ENCODE data around the gene STK10. TPM values are rescaled to one million over a fixed set of nuclear protein-coding genes. Genes with fewer than 3 reads are reported as not detected.

STK10 gene
- polyA plus RNA-seq, 3 donors = 21.5 to 180 (median 47.4) TPM

- Histone ChIP-seq H4K20me1 (ENCODE audit: insufficient read depth, low read length) (peaks cover 98% of the 10 kb centered on the region), H3K27me3 (ENCODE audit: control insufficient read depth in 2 of 2, insufficient read depth in 2 of 2, low read length in 2 of 2) (no peaks in the 10 kb centered on the region), H3K79me2 (ENCODE audit: insufficient read depth, low read length) (peaks cover 45% of the 10 kb centered on the region), H3K4me1 (ENCODE audit: control insufficient read depth in 1 of 2, insufficient read depth in 2 of 2, low read length in 2 of 2) (no peaks in the 10 kb centered on the region), H3K9ac (ENCODE audit: insufficient read depth, low read length, poor library complexity, severe bottlenecking) (no peak overlapping the region), H3K27ac (ENCODE audit: low read depth in 1 of 2, low read length in 2 of 2) (no peak overlapping the region), H3K4me3 (replicated peaks in 1 of 3; ENCODE audit: low read depth in 2 of 3, low read length in 3 of 3) (no peak overlapping the region), H3K36me3 (replicated peaks in 1 of 2; ENCODE audit: control insufficient read depth in 1 of 2, insufficient read depth in 2 of 2, low read length in 2 of 2) (peaks cover 90 to 99% of the 10 kb centered on the region in 2 donors), H3K4me2 (replicated peaks; ENCODE audit: extremely low read depth, low read length, poor library complexity, severe bottlenecking) (no peak overlapping the region), H2AFZ (ENCODE audit: insufficient read depth, low read depth, low read length, poor library complexity, severe bottlenecking) (no peak overlapping the region), H3K9me3 (replicated peaks in 1 of 2; ENCODE audit: control insufficient read depth in 1 of 2, insufficient read depth in 1 of 2, low read length in 2 of 2) (no peaks in the 10 kb centered on the region)
- peak overlapping the region in 2 of 7 donors; percentile 52 to 73 for H3K27ac Mint-ChIP-seq
- H3K36me3 Mint-ChIP-seq = peaks cover 86 to 96% of the 10 kb centered on the region in 2 donors
- TF ChIP-seq, protein P1, sequence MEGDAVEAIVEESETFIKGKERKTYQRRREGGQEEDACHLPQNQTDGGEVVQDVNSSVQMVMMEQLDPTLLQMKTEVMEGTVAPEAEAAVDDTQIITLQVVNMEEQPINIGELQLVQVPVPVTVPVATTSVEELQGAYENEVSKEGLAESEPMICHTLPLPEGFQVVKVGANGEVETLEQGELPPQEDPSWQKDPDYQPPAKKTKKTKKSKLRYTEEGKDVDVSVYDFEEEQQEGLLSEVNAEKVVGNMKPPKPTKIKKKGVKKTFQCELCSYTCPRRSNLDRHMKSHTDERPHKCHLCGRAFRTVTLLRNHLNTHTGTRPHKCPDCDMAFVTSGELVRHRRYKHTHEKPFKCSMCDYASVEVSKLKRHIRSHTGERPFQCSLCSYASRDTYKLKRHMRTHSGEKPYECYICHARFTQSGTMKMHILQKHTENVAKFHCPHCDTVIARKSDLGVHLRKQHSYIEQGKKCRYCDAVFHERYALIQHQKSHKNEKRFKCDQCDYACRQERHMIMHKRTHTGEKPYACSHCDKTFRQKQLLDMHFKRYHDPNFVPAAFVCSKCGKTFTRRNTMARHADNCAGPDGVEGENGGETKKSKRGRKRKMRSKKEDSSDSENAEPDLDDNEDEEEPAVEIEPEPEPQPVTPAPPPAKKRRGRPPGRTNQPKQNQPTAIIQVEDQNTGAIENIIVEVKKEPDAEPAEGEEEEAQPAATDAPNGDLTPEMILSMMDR (IDR thresholded peaks at IDR 0.05) = no peak
- no peak for DNase-seq
- peaks cover 0 to 2% (median 0%) of the 10 kb centered on the region in 7 donors for H3K9me3 Mint-ChIP-seq
- WGBS (ENCODE audit: insufficient coverage) = 92% methylated on average over 14 of the region's 14 CpGs
- no peaks in the 10 kb centered on the region for H3K27me3 Mint-ChIP-seq (ENCODE audit: low read depth in 3 of 3)
- intact Hi-C loops (cut with micrococcal nuclease) = loop anchor here in 1 of 2 donors (5.0 kb wide), 1 partner anchor 35 kb away; no protein-coding TSS in a partner anchor
- no peaks in the 10 kb centered on the region for H3K4me1 Mint-ChIP-seq
- H3K4me3 Mint-ChIP-seq = no peak overlapping the region
These were observed 90.7 kb downstream of the STK10 start for GRCh38 chr5:172097356-172097755.

GRCh38 chr5:172096207-172096940 lies 91.7 kb downstream of the STK10 start:
- intact Hi-C loops (cut with micrococcal nuclease) = loop anchor here in 1 of 2 donors (5.0 kb wide), 1 partner anchor 34 kb away; no protein-coding TSS in a partner anchor
- DNase-seq = no peak
- H3K27ac ChIP-seq (ENCODE audit: low read depth in 1 of 2, low read length in 2 of 2) = no peak overlapping the region
- 96% methylated on average over 17 of the region's 21 CpGs for WGBS (ENCODE audit: insufficient coverage)
- TF ChIP-seq, protein P1 (IDR thresholded peaks at IDR 0.05) = no peak
- Mint-ChIP-seq H3K27me3 (ENCODE audit: low read depth in 3 of 3) (no peaks in the 10 kb centered on the region), H3K4me3 (no peak overlapping the region), H3K4me1 (no peaks in the 10 kb centered on the region), H3K27ac (peak overlapping the region in 3 of 7 donors; percentile 20 to 60 (median 27)), H3K9me3 (peaks cover 0 to 2% (median 0%) of the 10 kb centered on the region in 7 donors), H3K36me3 (peaks cover 82 to 96% of the 10 kb centered on the region in 2 donors)
- peaks cover 42% of the 10 kb centered on the region for H3K79me2 ChIP-seq (ENCODE audit: insufficient read depth, low read length)
- no peaks in the 10 kb centered on the region for H3K9me3 ChIP-seq (replicated peaks in 1 of 2; ENCODE audit: control insufficient read depth in 1 of 2, insufficient read depth in 1 of 2, low read length in 2 of 2)
- H2AFZ ChIP-seq (ENCODE audit: insufficient read depth, low read depth, low read length, poor library complexity, severe bottlenecking) = no peak overlapping the region
- no peaks in the 10 kb centered on the region for H3K4me1 ChIP-seq (ENCODE audit: control insufficient read depth in 1 of 2, insufficient read depth in 2 of 2, low read length in 2 of 2)
- no peaks in the 10 kb centered on the region for H3K27me3 ChIP-seq (ENCODE audit: control insufficient read depth in 2 of 2, insufficient read depth in 2 of 2, low read length in 2 of 2)
- no peak overlapping the region for H3K4me3 ChIP-seq (replicated peaks in 1 of 3; ENCODE audit: low read depth in 2 of 3, low read length in 3 of 3)
- H3K9ac ChIP-seq (ENCODE audit: insufficient read depth, low read length, poor library complexity, severe bottlenecking) = no peak overlapping the region
- H4K20me1 ChIP-seq (ENCODE audit: insufficient read depth, low read length) = peaks cover 98% of the 10 kb centered on the region
- H3K4me2 ChIP-seq (replicated peaks; ENCODE audit: extremely low read depth, low read length, poor library complexity, severe bottlenecking) = no peak overlapping the region
- peaks cover 88 to 99% of the 10 kb centered on the region in 2 donors for H3K36me3 ChIP-seq (replicated peaks in 1 of 2; ENCODE audit: control insufficient read depth in 1 of 2, insufficient read depth in 2 of 2, low read length in 2 of 2)
